ENCODE results near the gene ABCC10. TPM values are rescaled to one million over a fixed set of nuclear protein-coding genes. Genes with fewer than 3 reads are reported as not detected.
"Not testable (repeated sequence)": the region's sequence is repeated elsewhere in the genome, so short reads cannot be mapped to it uniquely, and the experiment has no call there.

ABCC10 gene
- total RNA-seq, 2 experiments from 2014 or later, result 38.8 to 39.8 TPM

- ATAC-seq (no peak), DNase-seq (no peak)
- Mint-ChIP-seq H3K4me1 (ENCODE audit: low read depth) (peaks cover 10% of the 10 kb centered on the region), H3K27ac (no peak overlapping the region), H3K9me3 (ENCODE audit: insufficient read depth) (no peaks in the 10 kb centered on the region), H3K4me3 (no peak overlapping the region), H3K27me3 (ENCODE audit: low read depth) (peaks cover 10% of the 10 kb centered on the region), H3K36me3 (ENCODE audit: low read depth) (peaks cover 27% of the 10 kb centered on the region)
- ChIA-PET CTCF (no interaction called here), POLR2A (no interaction called here)
Measured at GRCh38 chr6:43450699-43451131, 23.4 kb downstream of the ABCC10 start.

- Mint-ChIP-seq H3K36me3 (ENCODE audit: low read depth) (peaks cover 27% of the 10 kb centered on the region), H3K27me3 (ENCODE audit: low read depth) (peaks cover 16% of the 10 kb centered on the region), H3K4me1 (ENCODE audit: low read depth) (peaks cover 15% of the 10 kb centered on the region), H3K27ac (no peak overlapping the region), H3K9me3 (ENCODE audit: insufficient read depth) (no peaks in the 10 kb centered on the region), H3K4me3 (no peak overlapping the region)
- ATAC-seq (no peak), DNase-seq (no peak)
- POLR2A ChIA-PET, result no interaction called here
- CTCF ChIA-PET, result no interaction called here
Measured at GRCh38 chr6:43451348-43451747, 24.0 kb downstream of the ABCC10 start.

GRCh38 chr6:43451939-43452338, 24.6 kb downstream of the ABCC10 start:
- peaks cover 20% of the 10 kb centered on the region for H3K27me3 Mint-ChIP-seq (ENCODE audit: low read depth)
- peaks cover 25% of the 10 kb centered on the region for H3K36me3 Mint-ChIP-seq (ENCODE audit: low read depth)
- DNase-seq (no peak), ATAC-seq (no peak)
- peaks cover 18% of the 10 kb centered on the region for H3K4me1 Mint-ChIP-seq (ENCODE audit: low read depth)
- ChIA-PET POLR2A (no interaction called here), CTCF (interaction anchor here (1.2 kb wide), 1 partner anchor 21 kb away, joined by 3 read pairs; no protein-coding TSS in a partner anchor)
- H3K9me3 Mint-ChIP-seq (ENCODE audit: insufficient read depth), result no peaks in the 10 kb centered on the region
- H3K4me3 Mint-ChIP-seq, result no peak overlapping the region
- H3K27ac Mint-ChIP-seq, result no peak overlapping the region

- Mint-ChIP-seq H3K9me3 (ENCODE audit: insufficient read depth) (no peaks in the 10 kb centered on the region), H3K4me3 (no peak overlapping the region), H3K27ac (no peak overlapping the region), H3K27me3 (ENCODE audit: low read depth) (peaks cover 21% of the 10 kb centered on the region), H3K36me3 (ENCODE audit: low read depth) (peaks cover 21% of the 10 kb centered on the region), H3K4me1 (ENCODE audit: low read depth) (peaks cover 18% of the 10 kb centered on the region)
- no peak for ATAC-seq
- DNase-seq, result no peak
- CTCF ChIA-PET, result interaction anchor here (1.2 to 2.3 kb wide), 2 partner anchors 22 to 53 kb away, joined by 3 to 11 read pairs; no protein-coding TSS in a partner anchor
- POLR2A ChIA-PET, result no interaction called here
Measured at GRCh38 chr6:43452896-43453295, 25.6 kb downstream of the ABCC10 start.

GRCh38 chr6:43453831-43454230, 26.5 kb downstream of the ABCC10 start:
- Mint-ChIP-seq H3K36me3 (ENCODE audit: low read depth) (peaks cover 21% of the 10 kb centered on the region), H3K9me3 (ENCODE audit: insufficient read depth) (no peaks in the 10 kb centered on the region), H3K4me3 (peak overlapping the region; percentile 67), H3K4me1 (ENCODE audit: low read depth) (peaks cover 18% of the 10 kb centered on the region), H3K27me3 (ENCODE audit: low read depth) (peaks cover 21% of the 10 kb centered on the region), H3K27ac (no peak overlapping the region)
- ATAC-seq (no peak), DNase-seq (no peak)
- CTCF ChIA-PET, result interaction anchor here (0.6 to 2.3 kb wide), 4 partner anchors 12 to 269 kb away, joined by 3 to 11 read pairs (median 3); no protein-coding TSS in a partner anchor
- POLR2A ChIA-PET, result no interaction called here

- DNase-seq, result peak; percentile 70
- POLR2A ChIA-PET, result no interaction called here
Measured at GRCh38 chr6:43454290-43454695, 27.0 kb downstream of the ABCC10 start.

GRCh38 chr6:43454696-43455530, 27.6 kb downstream of the ABCC10 start:
- no peaks in the 10 kb centered on the region for H3K9me3 Mint-ChIP-seq (ENCODE audit: insufficient read depth)
- peaks cover 17% of the 10 kb centered on the region for H3K36me3 Mint-ChIP-seq (ENCODE audit: low read depth)
- peak overlapping the region; percentile 67 for H3K4me3 Mint-ChIP-seq
- H3K4me1 Mint-ChIP-seq (ENCODE audit: low read depth), result peaks cover 18% of the 10 kb centered on the region
- no peak for DNase-seq
- ChIA-PET CTCF (interaction anchor here (0.7 to 2.5 kb wide), 6 partner anchors 22 to 187 kb away, joined by 3 to 14 read pairs (median 3); no protein-coding TSS in a partner anchor), POLR2A (no interaction called here)
- peaks cover 25% of the 10 kb centered on the region for H3K27me3 Mint-ChIP-seq (ENCODE audit: low read depth)
- H3K27ac Mint-ChIP-seq, result no peak overlapping the region
- ATAC-seq, result peak; percentile 67

More at GRCh38 chr6:43454290-43454695, 27.0 kb downstream of the ABCC10 start:
- CTCF ChIA-PET, result interaction anchor here (0.6 to 2.3 kb wide), 4 partner anchors 12 to 269 kb away, joined by 3 to 11 read pairs (median 3); no protein-coding TSS in a partner anchor
- peak overlapping the region; percentile 67 for H3K4me3 Mint-ChIP-seq
- H3K4me1 Mint-ChIP-seq (ENCODE audit: low read depth), result peaks cover 18% of the 10 kb centered on the region
- no peaks in the 10 kb centered on the region for H3K9me3 Mint-ChIP-seq (ENCODE audit: insufficient read depth)
- H3K27ac Mint-ChIP-seq, result no peak overlapping the region
- peak; percentile 13 for ATAC-seq
- H3K27me3 Mint-ChIP-seq (ENCODE audit: low read depth), result peaks cover 21% of the 10 kb centered on the region
- peaks cover 19% of the 10 kb centered on the region for H3K36me3 Mint-ChIP-seq (ENCODE audit: low read depth)

- H3K4me1 Mint-ChIP-seq (ENCODE audit: low read depth), result peaks cover 18% of the 10 kb centered on the region
- peak within 1 kb of the TSS; percentile 12 for H3K27ac Mint-ChIP-seq
- POLR2A ChIA-PET, result interaction anchor here (0.8 kb wide), 1 partner anchor 22 kb away, joined by 3 read pairs; the partner anchor contains the start of gene TJAP1
- DNase-seq (peak; percentile 55), ATAC-seq (peak; percentile 64)
- CTCF ChIA-PET, result interaction anchor here (0.7 to 2.5 kb wide), 8 partner anchors 21 to 227 kb away, joined by 3 to 14 read pairs (median 3); partner anchors contain the start of genes CRIP3 and DNPH1
- H3K27me3 Mint-ChIP-seq (ENCODE audit: low read depth), result peaks cover 30% of the 10 kb centered on the region
- H3K9me3 Mint-ChIP-seq (ENCODE audit: insufficient read depth), result no peaks in the 10 kb centered on the region
- peaks cover 16% of the 10 kb centered on the region for H3K36me3 Mint-ChIP-seq (ENCODE audit: low read depth)
- H3K4me3 Mint-ChIP-seq, result peak within 1 kb of the TSS; percentile 72
Measured at GRCh38 chr6:43455531-43456428, 28.4 kb downstream of the ABCC10 start, which contains the start of gene DLK2. Gene DLK2, minus strand, starts transcription at chr6:43455548. Its CDS starts 723 bp downstream, at chr6:43454825.

GRCh38 chr6:43457643-43458042, 30.3 kb downstream of the ABCC10 start:
- peaks cover 18% of the 10 kb centered on the region for H3K4me1 Mint-ChIP-seq (ENCODE audit: low read depth)
- DNase-seq, result no peak
- POLR2A ChIA-PET, result interaction anchor here (0.9 kb wide), 1 partner anchor 49 kb away, joined by 3 read pairs; no protein-coding TSS in a partner anchor
- H3K9me3 Mint-ChIP-seq (ENCODE audit: insufficient read depth), result no peaks in the 10 kb centered on the region
- CTCF ChIA-PET, result no interaction called here
- no peak for ATAC-seq
- H3K4me3 Mint-ChIP-seq, result no peak overlapping the region
- no peak overlapping the region for H3K27ac Mint-ChIP-seq
- peaks cover 9% of the 10 kb centered on the region for H3K36me3 Mint-ChIP-seq (ENCODE audit: low read depth)
- H3K27me3 Mint-ChIP-seq (ENCODE audit: low read depth), result peaks cover 40% of the 10 kb centered on the region

GRCh38 chr6:43458154-43458553, 30.8 kb downstream of the ABCC10 start:
- H3K9me3 Mint-ChIP-seq (ENCODE audit: insufficient read depth); H3K4me3 Mint-ChIP-seq; H3K27ac Mint-ChIP-seq; CTCF ChIA-PET; DNase-seq; H3K36me3 Mint-ChIP-seq (ENCODE audit: low read depth); ATAC-seq: not testable (repeated sequence)
- H3K4me1 Mint-ChIP-seq (ENCODE audit: low read depth), result peaks cover 18% of the 10 kb centered on the region
- peaks cover 44% of the 10 kb centered on the region for H3K27me3 Mint-ChIP-seq (ENCODE audit: low read depth)
- POLR2A ChIA-PET, result interaction anchor here (0.9 kb wide), 1 partner anchor 49 kb away, joined by 3 read pairs; no protein-coding TSS in a partner anchor

- Mint-ChIP-seq H3K4me3 (no peak overlapping the region), H3K36me3 (ENCODE audit: low read depth) (no peaks in the 10 kb centered on the region), H3K9me3 (ENCODE audit: insufficient read depth) (no peaks in the 10 kb centered on the region), H3K4me1 (ENCODE audit: low read depth) (peaks cover 13% of the 10 kb centered on the region), H3K27ac (no peak overlapping the region), H3K27me3 (ENCODE audit: low read depth) (peaks cover 42% of the 10 kb centered on the region)
- ATAC-seq (no peak), DNase-seq (no peak)
- POLR2A ChIA-PET, result no interaction called here
- CTCF ChIA-PET, result interaction anchor here (1.2 kb wide), 1 partner anchor 447 kb away, joined by 3 read pairs; no protein-coding TSS in a partner anchor
Measured at GRCh38 chr6:43459535-43459934, 32.2 kb downstream of the ABCC10 start.

All from activated CD8-positive, alpha-beta T cell treated with anti-CD3 and anti-CD28 coated beads, Interleukin-2, amount 10 ng/mL, durations not matched to agents 7 days and 5 days (primary cell).